ENCODE results near the gene TEX52.
A peak's percentile ranks its signal among the peaks of the same experiment; 100 is the strongest.

Gene TEX52

DNA sequence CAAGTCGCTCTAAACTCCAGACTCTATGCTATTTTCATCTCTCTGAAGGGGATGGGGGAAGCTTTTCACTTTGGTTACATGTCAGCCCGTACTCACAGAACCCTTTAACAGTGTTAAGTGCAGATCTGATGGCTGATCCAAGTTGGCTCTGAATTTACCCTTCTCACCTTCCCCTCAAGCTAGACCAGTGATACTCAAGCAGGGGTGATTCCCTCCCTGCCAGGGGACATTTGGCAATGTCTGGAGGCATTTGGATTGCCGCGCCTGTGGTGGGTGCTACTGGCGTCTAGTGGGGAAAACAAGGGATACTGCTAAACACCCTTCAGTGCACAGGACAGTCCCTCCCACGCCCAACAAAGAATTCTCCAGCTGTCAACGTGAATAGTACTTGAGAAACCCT lies 6.0 kb upstream of the TEX52 start:
- no peak overlapping the region for H3K4me3 ChIP-seq (ENCODE audit: low read length)
- H3K9me3 ChIP-seq (replicated peaks; ENCODE audit: low read length), result no peaks in the 10 kb centered on the region
- H3K4me2 ChIP-seq (ENCODE audit: low read length), result no peak overlapping the region
- H3K4me1 ChIP-seq (ENCODE audit: control insufficient read depth, insufficient read depth, low read length), result no peaks in the 10 kb centered on the region
- no peak overlapping the region for H3K9ac ChIP-seq (ENCODE audit: low read depth, low read length)
- H3K27me3 ChIP-seq (ENCODE audit: control insufficient read depth, insufficient read depth, low read length), result no peaks in the 10 kb centered on the region
- H3K36me3 ChIP-seq (ENCODE audit: insufficient read depth, low read length), result peaks cover 45% of the 10 kb centered on the region

DNA sequence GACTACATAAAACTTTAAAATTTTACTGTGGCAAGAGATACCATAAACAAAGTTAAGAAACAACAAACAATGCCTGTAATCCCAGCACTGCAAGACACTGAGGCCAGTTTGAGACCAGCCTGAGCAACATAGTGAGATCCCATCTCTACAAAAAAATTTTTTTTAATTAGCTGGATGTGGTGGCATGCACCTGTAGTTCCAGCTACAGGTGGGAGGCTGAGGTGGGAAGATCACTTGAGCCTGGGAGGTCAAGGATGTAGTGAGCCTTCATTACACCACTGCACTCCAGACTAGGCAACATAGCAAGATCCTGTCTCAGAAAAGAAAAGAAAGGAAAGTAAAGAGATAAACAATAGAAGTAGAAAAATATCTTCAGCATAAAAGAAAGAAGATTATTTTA lies 3.3 kb upstream of the TEX52 start:
- H3K27me3 ChIP-seq (ENCODE audit: control insufficient read depth, insufficient read depth, low read length), result no peaks in the 10 kb centered on the region
- H3K9ac ChIP-seq (ENCODE audit: low read depth, low read length), result no peak overlapping the region
- peaks cover 43% of the 10 kb centered on the region for H3K36me3 ChIP-seq (ENCODE audit: insufficient read depth, low read length)
- no peak overlapping the region for H3K4me2 ChIP-seq (ENCODE audit: low read length)
- no peaks in the 10 kb centered on the region for H3K4me1 ChIP-seq (ENCODE audit: control insufficient read depth, insufficient read depth, low read length)
- H3K9me3 ChIP-seq (replicated peaks; ENCODE audit: low read length), result no peaks in the 10 kb centered on the region
- H3K4me3 ChIP-seq (ENCODE audit: low read length), result no peak overlapping the region

DNA sequence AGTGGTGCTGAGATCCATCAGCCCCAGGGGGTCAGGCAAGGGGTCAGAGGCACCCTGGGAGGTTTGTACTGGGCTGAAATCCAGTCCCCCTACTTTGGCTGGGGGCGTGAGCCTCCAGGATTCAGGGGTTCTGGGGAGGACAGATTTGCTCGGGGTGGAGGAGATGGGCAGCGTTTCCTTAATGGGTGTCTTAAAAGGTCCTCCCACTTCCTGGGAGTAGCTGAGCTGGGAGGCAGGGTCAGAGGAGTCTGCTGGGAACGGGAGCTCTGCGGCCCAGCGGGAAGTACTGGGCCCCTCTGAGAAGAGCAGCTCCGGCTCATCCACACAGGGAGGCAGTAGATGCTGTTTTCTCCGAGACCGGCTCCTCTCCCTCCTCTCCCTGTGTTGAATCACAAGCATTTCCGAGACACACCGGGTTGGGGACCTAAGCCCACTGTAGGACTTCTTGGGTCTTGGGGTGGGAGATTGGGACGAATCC lies 2.1 kb upstream of the TEX52 start:
- no peak overlapping the region for H3K4me2 ChIP-seq (ENCODE audit: low read length)
- no peak overlapping the region for H3K4me3 ChIP-seq (ENCODE audit: low read length)
- H3K9me3 ChIP-seq (replicated peaks; ENCODE audit: low read length), result no peaks in the 10 kb centered on the region
- no peak overlapping the region for H3K9ac ChIP-seq (ENCODE audit: low read depth, low read length)
- peaks cover 37% of the 10 kb centered on the region for H3K36me3 ChIP-seq (ENCODE audit: insufficient read depth, low read length)
- no peaks in the 10 kb centered on the region for H3K27me3 ChIP-seq (ENCODE audit: control insufficient read depth, insufficient read depth, low read length)
- H3K4me1 ChIP-seq (ENCODE audit: control insufficient read depth, insufficient read depth, low read length), result no peaks in the 10 kb centered on the region

DNA sequence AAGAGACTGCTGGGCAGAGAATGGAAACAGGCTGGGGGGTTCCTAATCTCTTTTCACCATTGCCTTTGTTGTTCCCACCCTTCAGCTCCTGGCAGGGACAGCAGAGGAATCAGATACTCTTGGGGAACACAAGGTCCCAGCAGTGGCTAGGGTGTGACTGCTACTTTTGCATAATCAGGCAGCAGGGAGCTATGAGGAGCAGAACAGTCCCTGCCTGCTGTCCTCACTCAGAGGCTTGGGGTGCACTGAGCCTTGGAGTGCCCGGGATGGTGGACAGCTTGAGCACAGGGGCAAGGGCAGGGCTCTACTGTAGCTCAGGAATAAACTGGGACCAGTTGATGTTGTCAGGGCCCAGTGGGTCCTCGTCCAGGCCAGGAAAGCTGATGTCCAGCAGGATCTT lies 1.5 kb upstream of the TEX52 start:
- no peaks in the 10 kb centered on the region for H3K4me1 ChIP-seq (ENCODE audit: control insufficient read depth, insufficient read depth, low read length)
- H3K9me3 ChIP-seq (replicated peaks; ENCODE audit: low read length), result no peaks in the 10 kb centered on the region
- no peak overlapping the region for H3K9ac ChIP-seq (ENCODE audit: low read depth, low read length)
- no peaks in the 10 kb centered on the region for H3K27me3 ChIP-seq (ENCODE audit: control insufficient read depth, insufficient read depth, low read length)
- no peak overlapping the region for H3K4me2 ChIP-seq (ENCODE audit: low read length)
- peaks cover 36% of the 10 kb centered on the region for H3K36me3 ChIP-seq (ENCODE audit: insufficient read depth, low read length)
- no peak overlapping the region for H3K4me3 ChIP-seq (ENCODE audit: low read length)

DNA sequence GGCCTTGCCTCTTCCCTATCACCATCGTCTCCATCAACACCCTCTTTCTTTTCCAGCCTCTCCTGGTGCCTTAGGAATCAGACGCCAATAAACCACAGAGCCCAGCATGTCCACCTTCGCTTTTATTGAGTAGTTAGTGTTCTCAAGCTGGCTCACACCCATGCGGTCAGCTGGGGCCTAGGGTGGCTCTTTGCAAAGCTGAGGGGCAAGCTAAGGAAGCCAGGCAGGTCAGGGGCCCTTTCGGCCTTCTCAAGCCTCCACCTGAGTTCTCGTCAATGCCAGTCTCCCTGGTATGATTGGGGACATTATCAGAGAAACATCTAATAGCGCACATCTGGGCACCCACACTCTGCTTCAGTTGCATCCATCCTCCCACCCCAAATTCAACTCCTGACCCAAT lies 737 bp upstream of the TEX52 start:
- H3K4me3 ChIP-seq (ENCODE audit: low read length), result no peak overlapping the region
- peaks cover 32% of the 10 kb centered on the region for H3K36me3 ChIP-seq (ENCODE audit: insufficient read depth, low read length)
- no peaks in the 10 kb centered on the region for H3K9me3 ChIP-seq (replicated peaks; ENCODE audit: low read length)
- no peak overlapping the region for H3K4me2 ChIP-seq (ENCODE audit: low read length)
- H3K9ac ChIP-seq (ENCODE audit: low read depth, low read length), result no peak overlapping the region
- H3K27me3 ChIP-seq (ENCODE audit: control insufficient read depth, insufficient read depth, low read length), result no peaks in the 10 kb centered on the region
- no peaks in the 10 kb centered on the region for H3K4me1 ChIP-seq (ENCODE audit: control insufficient read depth, insufficient read depth, low read length)

DNA sequence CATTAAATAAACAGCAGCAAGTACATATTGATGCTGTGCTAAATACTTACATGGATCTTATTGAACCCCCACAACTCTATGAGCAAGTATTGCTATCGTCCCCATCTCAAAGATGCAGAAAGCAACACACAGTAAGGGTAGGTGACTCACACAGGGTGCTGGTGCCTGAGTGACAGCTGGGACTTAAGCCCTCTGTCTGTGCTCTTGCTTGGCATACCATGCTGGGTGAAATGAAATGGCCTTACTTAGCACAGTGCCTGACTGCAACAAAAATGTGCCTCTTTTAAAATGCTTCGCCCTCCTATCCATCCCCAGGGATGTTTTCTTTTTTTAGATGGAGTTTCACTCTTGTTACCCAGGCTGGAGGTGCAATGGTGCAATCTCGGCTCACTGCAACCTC lies 788 bp downstream of the TEX52 start:
- Histone ChIP-seq H3K36me3 (ENCODE audit: insufficient read depth, low read length) (peaks cover 27% of the 10 kb centered on the region), H3K9ac (ENCODE audit: low read depth, low read length) (no peak overlapping the region), H3K4me1 (ENCODE audit: control insufficient read depth, insufficient read depth, low read length) (no peaks in the 10 kb centered on the region), H3K4me3 (ENCODE audit: low read length) (no peak overlapping the region), H3K4me2 (ENCODE audit: low read length) (no peak overlapping the region), H3K9me3 (replicated peaks; ENCODE audit: low read length) (no peaks in the 10 kb centered on the region), H3K27me3 (ENCODE audit: control insufficient read depth, insufficient read depth, low read length) (no peaks in the 10 kb centered on the region)

DNA sequence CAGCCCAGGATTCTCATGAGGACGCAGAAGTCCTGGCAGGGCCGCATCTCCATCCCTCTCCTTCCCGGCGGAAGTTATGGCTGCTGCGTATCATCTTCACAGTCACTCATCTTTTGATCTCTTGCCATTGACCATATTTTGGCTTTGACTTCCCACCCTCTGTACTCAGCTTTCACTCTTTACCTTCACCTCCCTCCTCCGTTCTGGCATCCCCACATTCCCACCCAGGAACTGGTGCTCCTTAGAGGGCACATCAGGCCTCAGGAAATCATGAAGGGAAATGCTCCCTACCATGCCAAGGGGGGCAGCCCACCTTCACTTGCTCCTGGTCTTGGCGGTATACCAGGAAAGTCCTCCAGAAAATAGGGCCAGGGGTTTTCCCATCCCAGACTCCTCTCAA lies 1.3 kb downstream of the TEX52 start:
- H3K36me3 ChIP-seq (ENCODE audit: insufficient read depth, low read length), result peaks cover 27% of the 10 kb centered on the region
- H3K27me3 ChIP-seq (ENCODE audit: control insufficient read depth, insufficient read depth, low read length), result no peaks in the 10 kb centered on the region
- H3K4me3 ChIP-seq (ENCODE audit: low read length), result no peak overlapping the region
- no peaks in the 10 kb centered on the region for H3K4me1 ChIP-seq (ENCODE audit: control insufficient read depth, insufficient read depth, low read length)
- no peak overlapping the region for H3K9ac ChIP-seq (ENCODE audit: low read depth, low read length)
- no peak overlapping the region for H3K4me2 ChIP-seq (ENCODE audit: low read length)
- no peaks in the 10 kb centered on the region for H3K9me3 ChIP-seq (replicated peaks; ENCODE audit: low read length)

DNA sequence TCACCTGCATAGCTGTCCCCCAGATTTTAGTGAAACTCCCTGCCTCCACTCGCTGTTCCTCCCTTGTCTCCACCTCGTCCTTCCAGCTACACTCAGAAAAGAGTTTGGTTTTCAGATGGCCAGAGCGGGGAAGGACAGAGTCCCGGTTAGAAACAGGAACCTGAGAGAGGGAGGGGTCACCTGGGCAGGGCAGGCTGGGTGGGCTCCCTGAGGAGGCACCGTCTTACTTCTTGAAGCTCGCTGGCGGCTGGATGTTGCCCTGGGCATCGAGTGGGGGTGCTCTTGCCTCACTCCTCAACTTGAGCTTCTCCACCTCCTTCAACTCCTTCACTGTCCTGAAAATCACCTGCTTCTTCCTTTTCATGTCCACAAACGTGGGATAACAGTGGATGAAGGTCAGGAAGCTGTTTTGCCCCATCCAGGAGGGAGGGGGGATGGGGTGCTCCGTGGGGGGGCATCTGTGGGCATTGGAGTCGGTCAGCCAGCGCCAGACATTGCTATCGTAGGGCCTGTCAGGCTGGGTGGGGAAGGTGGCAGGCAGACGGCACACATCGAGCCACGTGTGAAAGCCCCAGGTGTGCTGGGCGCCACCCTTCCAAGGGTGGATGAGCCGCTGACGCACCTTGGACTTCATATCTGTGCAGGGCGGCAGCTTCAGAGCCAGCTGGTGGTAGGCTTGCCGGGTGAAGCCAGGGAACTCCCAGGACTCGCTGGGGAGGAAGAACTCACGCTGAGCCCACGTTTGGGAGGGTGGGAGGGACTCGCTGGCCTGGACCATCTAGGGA lies 2.0 kb downstream of the TEX52 start:
- no peaks in the 10 kb centered on the region for H3K9me3 ChIP-seq (replicated peaks; ENCODE audit: low read length)
- H3K4me2 ChIP-seq (ENCODE audit: low read length), result no peak overlapping the region
- H3K4me3 ChIP-seq (ENCODE audit: low read length), result no peak overlapping the region
- H3K4me1 ChIP-seq (ENCODE audit: control insufficient read depth, insufficient read depth, low read length), result no peaks in the 10 kb centered on the region
- peaks cover 22% of the 10 kb centered on the region for H3K36me3 ChIP-seq (ENCODE audit: insufficient read depth, low read length)
- no peaks in the 10 kb centered on the region for H3K27me3 ChIP-seq (ENCODE audit: control insufficient read depth, insufficient read depth, low read length)
- H3K9ac ChIP-seq (ENCODE audit: low read depth, low read length), result no peak overlapping the region

DNA sequence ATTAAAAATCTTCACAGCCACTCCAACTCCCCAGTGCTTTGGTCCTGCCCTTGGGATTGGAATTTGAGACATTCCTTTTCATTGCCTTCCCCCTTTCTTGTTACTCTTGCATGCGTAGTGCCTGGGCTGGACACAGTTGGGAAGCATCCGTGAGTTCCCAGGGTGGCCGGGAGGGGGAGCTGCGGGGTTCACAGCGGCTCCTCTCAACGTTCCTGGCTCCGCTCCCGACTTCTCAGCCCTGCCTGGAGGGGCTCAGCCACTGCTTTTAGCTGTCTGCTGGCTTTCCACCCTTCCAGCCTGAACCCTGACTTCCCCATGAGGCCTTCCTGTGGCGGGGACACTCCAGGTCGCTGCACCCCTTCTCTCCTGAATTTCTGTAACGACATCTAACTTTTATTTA lies 3.2 kb downstream of the TEX52 start:
- H3K4me1 ChIP-seq (ENCODE audit: control insufficient read depth, insufficient read depth, low read length), result no peaks in the 10 kb centered on the region
- no peaks in the 10 kb centered on the region for H3K27me3 ChIP-seq (ENCODE audit: control insufficient read depth, insufficient read depth, low read length)
- H3K36me3 ChIP-seq (ENCODE audit: insufficient read depth, low read length), result peaks cover 12% of the 10 kb centered on the region
- no peaks in the 10 kb centered on the region for H3K9me3 ChIP-seq (replicated peaks; ENCODE audit: low read length)
- peak overlapping the region; percentile 57 for H3K4me2 ChIP-seq (ENCODE audit: low read length)
- H3K9ac ChIP-seq (ENCODE audit: low read depth, low read length), result no peak overlapping the region
- H3K4me3 ChIP-seq (ENCODE audit: low read length), result no peak overlapping the region

DNA sequence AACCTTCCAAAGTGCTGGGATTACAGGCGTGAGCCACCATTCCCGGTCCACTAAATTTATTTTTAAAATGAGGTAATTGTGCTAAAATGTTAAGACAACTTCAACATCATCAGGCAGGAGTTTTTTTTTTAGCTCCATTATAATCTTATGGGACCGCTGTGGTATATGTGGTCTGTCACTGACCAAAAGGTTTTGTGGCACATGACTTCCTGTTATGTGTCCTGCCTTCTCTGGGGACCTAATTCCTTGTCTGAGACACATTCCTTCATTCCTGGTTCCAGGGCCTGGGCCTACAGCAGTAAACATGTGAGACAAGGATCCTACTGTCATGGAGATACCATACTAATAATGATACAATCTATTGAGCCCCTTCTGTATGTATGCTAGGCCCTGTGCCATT lies 4.9 kb downstream of the TEX52 start:
- Histone ChIP-seq H3K4me3 (ENCODE audit: low read length) (no peak overlapping the region), H3K4me2 (ENCODE audit: low read length) (no peak overlapping the region), H3K36me3 (ENCODE audit: insufficient read depth, low read length) (no peaks in the 10 kb centered on the region), H3K4me1 (ENCODE audit: control insufficient read depth, insufficient read depth, low read length) (no peaks in the 10 kb centered on the region), H3K9me3 (replicated peaks; ENCODE audit: low read length) (no peaks in the 10 kb centered on the region), H3K27me3 (ENCODE audit: control insufficient read depth, insufficient read depth, low read length) (no peaks in the 10 kb centered on the region), H3K9ac (ENCODE audit: low read depth, low read length) (no peak overlapping the region)

DNA sequence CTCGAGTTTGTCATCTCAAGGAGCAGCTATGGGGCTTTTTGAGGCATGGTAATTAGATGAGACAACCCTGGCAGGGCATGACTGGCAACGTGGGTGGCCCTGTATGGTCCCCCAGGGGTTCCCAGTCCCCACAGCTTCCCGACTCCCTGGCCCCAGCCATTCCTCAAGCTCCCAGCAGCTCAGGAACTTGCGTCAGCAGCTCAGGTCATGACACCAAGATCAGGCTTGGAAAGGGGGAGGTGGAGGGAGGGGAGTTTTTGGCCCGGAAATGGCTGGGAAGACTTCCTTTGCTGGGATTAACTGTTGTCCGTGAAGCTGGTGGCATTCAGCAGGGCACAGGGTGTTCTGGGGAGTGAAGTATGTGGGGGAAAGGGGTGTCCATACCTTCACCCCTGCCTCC lies 11.6 kb downstream of the TEX52 start:
- H3K4me2 ChIP-seq (ENCODE audit: low read length), result peak overlapping the region; percentile 4
- no peaks in the 10 kb centered on the region for H3K36me3 ChIP-seq (ENCODE audit: insufficient read depth, low read length)

DNA sequence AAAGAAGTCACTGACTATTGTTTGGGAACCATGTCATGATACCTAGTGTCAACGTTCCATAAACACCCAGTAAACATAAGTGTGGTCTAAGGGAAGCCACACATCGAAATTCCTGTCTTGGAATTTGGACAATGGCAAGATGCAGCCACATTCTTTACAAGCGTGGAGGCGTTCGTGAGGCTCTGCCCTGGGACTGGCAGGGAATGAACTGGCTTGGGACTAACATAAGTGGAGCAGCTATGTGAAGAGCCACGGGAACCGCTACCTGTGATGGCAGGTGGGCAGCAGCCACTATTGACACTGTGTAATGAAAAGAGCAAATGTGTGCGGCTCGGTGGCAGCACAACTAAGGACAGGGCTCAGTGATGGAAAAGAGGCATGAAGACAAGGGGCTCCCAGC lies 12.1 kb downstream of the TEX52 start:
- no peaks in the 10 kb centered on the region for H3K36me3 ChIP-seq (ENCODE audit: insufficient read depth, low read length)
- H3K4me1 ChIP-seq (ENCODE audit: control insufficient read depth, insufficient read depth, low read length), result peaks cover 19% of the 10 kb centered on the region
- H3K4me3 ChIP-seq (ENCODE audit: low read length), result no peak overlapping the region
- H3K27me3 ChIP-seq (ENCODE audit: control insufficient read depth, insufficient read depth, low read length), result no peaks in the 10 kb centered on the region
- no peaks in the 10 kb centered on the region for H3K9me3 ChIP-seq (replicated peaks; ENCODE audit: low read length)
- H3K9ac ChIP-seq (ENCODE audit: low read depth, low read length), result no peak overlapping the region
- peak overlapping the region; percentile 4 for H3K4me2 ChIP-seq (ENCODE audit: low read length)

More for the DNA sequence above, 11.6 kb downstream of the TEX52 start:
- Histone ChIP-seq H3K9me3 (replicated peaks; ENCODE audit: low read length) (no peaks in the 10 kb centered on the region), H3K9ac (ENCODE audit: low read depth, low read length) (no peak overlapping the region), H3K4me1 (ENCODE audit: control insufficient read depth, insufficient read depth, low read length) (peaks cover 19% of the 10 kb centered on the region), H3K4me3 (ENCODE audit: low read length) (no peak overlapping the region), H3K27me3 (ENCODE audit: control insufficient read depth, insufficient read depth, low read length) (no peaks in the 10 kb centered on the region)

Data from skeletal muscle satellite cell (primary cell).